K562 (cell line): ENCODE data around the gene NMRAL1. TPM values are rescaled to one million over a fixed set of nuclear protein-coding genes. Genes with fewer than 3 reads are reported as not detected.

ENCODE experiments used
- ATF6 ChIP-seq: sonication (generic); formaldehyde crosslinking; IDR thresholded peaks from 2 replicates; pipeline ENCODE4 v1.4.0; 2020; ENCODE audit warnings: mild to moderate bottlenecking, missing genetic modification reagents
- CEBPG ChIP-seq, 3 experiments: fragments of 200-800 bp in 1 of 3; sonication (Bioruptor generic) in 1 of 3; sonication (generic) in 1 of 3; formaldehyde crosslinking in 1 of 3; IDR thresholded peaks in 2 of 3; conservative IDR thresholded peaks in 1 of 3; 2 replicates each; pipeline versions ENCODE4 v1.6.1 to v1.8.0; 2016 to 2022; ENCODE audit warnings: missing compliant biosample characterization in 2 of 3, missing genetic modification characterization in 2 of 3, mild to moderate bottlenecking in 1 of 3, missing genetic modification reagents in 1 of 3
- EHMT2 ChIP-seq: fragments of 450-650 bp; IDR thresholded peaks from 2 replicates; pipeline ENCODE4 v1.6.1; 2018; ENCODE audit warnings: antibody characterized with exemption
- GTF2A2 ChIP-seq: IDR thresholded peaks from 2 replicates; pipeline ENCODE4 v1.6.1; 2016; ENCODE audit warnings: mild to moderate bottlenecking, missing genetic modification characterization, missing compliant biosample characterization
- JUN ChIP-seq, 2 experiments: sonication (generic) in 1 of 2; formaldehyde crosslinking in 1 of 2; IDR thresholded peaks; 2 replicates each; pipeline versions ENCODE4 v1.6.1 to v1.8.0; 2012 to 2022; ENCODE audit warnings: borderline replicate concordance in 2 of 2, mild to moderate bottlenecking in 2 of 2, improper control_type of control experiment in 1 of 2, low read depth in 1 of 2, low read length in 1 of 2, missing genetic modification reagents in 1 of 2
- KHSRP ChIP-seq: fragments of 450-650 bp; IDR thresholded peaks from 2 replicates; pipeline ENCODE4 v1.6.1; 2017
- MCM2 ChIP-seq: fragments of 450-650 bp; IDR thresholded peaks from 2 replicates; pipeline ENCODE4 v1.6.1; 2017; ENCODE audit warnings: low read depth, mild to moderate bottlenecking
- MNT ChIP-seq, 2 experiments: fragments of 450-650 bp; conservative IDR thresholded peaks; 2 replicates each; pipeline ENCODE4 v1.6.1; 2017; ENCODE audit warnings: mild to moderate bottlenecking in 2 of 2, moderate library complexity in 2 of 2
- NONO ChIP-seq, 2 experiments: fragments of 200-400 bp in 1 of 2; fragments of 450-650 bp in 1 of 2; formaldehyde crosslinking in 1 of 2; IDR thresholded peaks; 2 replicates each; pipeline ENCODE4 v1.6.1; 2017; ENCODE audit warnings: low read depth in 2 of 2, mild to moderate bottlenecking in 2 of 2, moderate library complexity in 2 of 2, low read length in 1 of 2
- PRMT5 ChIP-seq: sonication (generic); formaldehyde crosslinking; IDR thresholded peaks from 2 replicates; pipeline ENCODE4 v1.5.0; 2020; ENCODE audit warnings: missing genetic modification reagents
- RERE ChIP-seq: sonication (generic); formaldehyde crosslinking; IDR thresholded peaks from 2 replicates; pipeline ENCODE4 v1.8.0; 2023; ENCODE audit warnings: missing genetic modification reagents, mild to moderate bottlenecking, borderline replicate concordance
- STAT6 ChIP-seq: sonication (generic); formaldehyde crosslinking; IDR thresholded peaks from 2 replicates; pipeline ENCODE4 v1.8.1; 2023; ENCODE audit warnings: mild to moderate bottlenecking, missing genetic modification reagents
- TBL1XR1 ChIP-seq, 2 experiments: IDR thresholded peaks; 2 replicates each; pipeline ENCODE4 v1.6.1; 2012; ENCODE audit warnings: improper control_type of control experiment in 2 of 2, low read length in 2 of 2, mild to moderate bottlenecking in 1 of 2
- TCF3 ChIP-seq: sonication (generic); formaldehyde crosslinking; IDR thresholded peaks from 2 replicates; pipeline ENCODE4 v1.4.0; 2020; ENCODE audit warnings: mild to moderate bottlenecking, missing genetic modification reagents
- polyA plus RNA-seq, 8 experiments: library from polyadenylated mRNA; depleted of rRNA in 4 of 8; stranded (reverse) in 5 of 8; unstranded in 3 of 8; fragments of >200 nt; fragmentation: Nextera tagmentation in 2 of 8; fragmentation: Illumina TruSeq in 1 of 8; extraction: Ambion mirVana in 2 of 8; extraction: Trizol in 1 of 8; gene quantifications; 2 replicates each; pipeline versions ENCODE4 v1.2.1 to v1.2.3, GENCODE V29; 2011 to 2014; ENCODE audit warnings: inconsistent platforms in 1 of 8, missing spikeins in 1 of 8
- total RNA-seq, 7 experiments: library from RNA; depleted of rRNA in 6 of 7; stranded (reverse); fragments of >200 nt in 6 of 7; fragmentation: Illumina TruSeq in 2 of 7; extraction: Trizol in 2 of 7; gene quantifications; 2 replicates each; pipeline versions ENCODE4 v1.2.1 to v1.2.3, GENCODE V29; 2011 to 2021; ENCODE audit warnings: low replicate concordance in 1 of 7

The NMRAL1 gene
- total and polyA plus RNA-seq, 9 of the 15 experiments (the other 6 are each of a cell fraction or from before 2014, with no cell fraction given): 6.3 to 116 (median 63.2) TPM

GRCh38 chr16:4425378-4426020 lies 48.9 kb downstream of the NMRAL1 start, which contains the start of gene DNAJA3 (continued):
- TF ChIP-seq ATF6 (CRISPR knock-in tag) (no peak), TBL1XR1 (IDR thresholded peaks at IDR 0.05; ENCODE audit: low read length in 2 of 2) (peak in 1 of 2 experiments; percentile 20; a peak in 1 of 4 replicates), CEBPG (CRISPR knock-in tag; IDR thresholded peaks at IDR 0.05) (peak; percentile 99), CEBPG (tag; conservative IDR thresholded peaks at IDR 0.05 in 1 of 2, IDR thresholded peaks at IDR 0.05 in 1 of 2) (peak; percentile 75 to 89), EHMT2 (no peak), STAT6 (CRISPR knock-in tag) (peak; percentile 39; the same call in 1 of the 2 replicates), GTF2A2 (tag) (no peak), RERE (no peak), MCM2 (no peak), PRMT5 (CRISPR knock-in tag) (no peak), KHSRP (no peak), MNT (conservative IDR thresholded peaks at IDR 0.05) (peak; percentile 87 to 88), NONO (IDR thresholded peaks at IDR 0.05; ENCODE audit: low read depth in 2 of 2, low read length in 1 of 2) (no peak; a peak in 2 of 4 replicates), TCF3 (CRISPR knock-in tag) (no peak; the same call in 1 of the 2 replicates), JUN (IDR thresholded peaks at IDR 0.05; ENCODE audit: borderline replicate concordance, low read depth, low read length) (peak; percentile 69; the same call in 1 of the 2 replicates), JUN (CRISPR knock-in tag; IDR thresholded peaks at IDR 0.05; ENCODE audit: borderline replicate concordance) (0 out of 2 replicates have a peak, but pooled peaks have one; percentile 81)
